Subcutaneous adipose tissue (tissue), 4 donors: ENCODE data around the gene CBFB. TPM values are rescaled to one million over a fixed set of nuclear protein-coding genes. Genes with fewer than 3 reads are reported as not detected.

Experiments used
- CTCF ChIP-seq: fragments of 450-650 bp; IDR thresholded peaks from one replicate; pipeline ENCODE4 v1.5.1; 2016; ENCODE audit warnings: low read depth, mild to moderate bottlenecking, control low read depth, antibody characterized with exemption, moderate library complexity
- total RNA-seq, 4 donors: library from RNA; depleted of rRNA; stranded (reverse); fragments of >200 nt; gene quantifications; one replicate each; pipeline ENCODE4 v1.1.0, GENCODE V29; 2016

The CBFB gene
- total RNA-seq, 4 donors from 2014 or later: 35.2 to 46.2 (median 42.4) TPM

- TF ChIP-seq CTCF: no peak
Measured at GRCh38 chr16:67077871-67078270, 48.9 kb downstream of the CBFB start.

- no peak for TF ChIP-seq CTCF
Measured at GRCh38 chr16:67082100-67082499, 53.2 kb downstream of the CBFB start.

- TF ChIP-seq CTCF: no peak
Measured at GRCh38 chr16:67082891-67083290, 53.9 kb downstream of the CBFB start.

GRCh38 chr16:67084345-67085028 lies 55.5 kb downstream of the CBFB start:
- TF ChIP-seq CTCF: no peak

GRCh38 chr16:67086822-67087221 lies 57.9 kb downstream of the CBFB start:
- TF ChIP-seq CTCF: no peak

- no peak for TF ChIP-seq CTCF
Measured at GRCh38 chr16:67087291-67087690, 58.3 kb downstream of the CBFB start.

- TF ChIP-seq CTCF: no peak
Measured at GRCh38 chr16:67087803-67088202, 58.9 kb downstream of the CBFB start.
